Stimulated activated CD4-positive, alpha-beta T cell treated with anti-CD3 and anti-CD28 coated beads, Interleukin-1b, Interleukin-23, amount 100 ng/mL, for 1 hour (primary cell): Measurements from ENCODE around the gene AGXT.

ENCODE experiments used
- DNase-seq, 2 donors: peaks; one replicate each; pipeline ENCODE4 v3.0.0-alpha.2; 2020; ENCODE audit warnings: low read depth in 2 of 2

AGXT gene

GRCh38 chr2:240914645-240915525 is 46.3 kb downstream of the AGXT start:
- no peak for DNase-seq

GRCh38 chr2:240915526-240916341 is 47.1 kb downstream of the AGXT start:
- no peak for DNase-seq

DNA sequence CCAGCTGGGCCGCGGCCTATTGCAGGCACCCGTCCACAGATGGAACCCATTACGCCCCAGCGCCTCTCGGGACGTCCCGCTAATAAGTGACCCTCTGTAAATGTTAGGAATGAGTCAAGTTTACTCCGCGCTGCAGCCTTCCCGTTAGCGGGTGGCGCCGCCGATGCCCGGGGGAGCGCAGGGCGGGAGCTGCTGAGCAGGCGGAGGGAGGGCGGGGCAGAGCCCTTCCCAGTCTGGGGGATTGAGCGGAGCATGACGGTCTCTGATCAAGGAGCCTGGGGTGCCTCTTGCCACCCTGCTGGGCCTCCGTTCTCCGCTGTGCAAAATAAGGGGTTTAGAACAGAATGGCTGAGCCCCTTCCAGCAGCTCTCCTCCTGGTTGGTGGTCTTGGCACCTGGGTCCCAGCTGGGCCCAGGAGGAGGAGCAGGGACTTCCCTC is 48.0 kb downstream of the AGXT start:
- no peak for DNase-seq

- DNase-seq: no peak
These were observed 48.5 kb downstream of the AGXT start for GRCh38 chr2:240917009-240917683.

DNA sequence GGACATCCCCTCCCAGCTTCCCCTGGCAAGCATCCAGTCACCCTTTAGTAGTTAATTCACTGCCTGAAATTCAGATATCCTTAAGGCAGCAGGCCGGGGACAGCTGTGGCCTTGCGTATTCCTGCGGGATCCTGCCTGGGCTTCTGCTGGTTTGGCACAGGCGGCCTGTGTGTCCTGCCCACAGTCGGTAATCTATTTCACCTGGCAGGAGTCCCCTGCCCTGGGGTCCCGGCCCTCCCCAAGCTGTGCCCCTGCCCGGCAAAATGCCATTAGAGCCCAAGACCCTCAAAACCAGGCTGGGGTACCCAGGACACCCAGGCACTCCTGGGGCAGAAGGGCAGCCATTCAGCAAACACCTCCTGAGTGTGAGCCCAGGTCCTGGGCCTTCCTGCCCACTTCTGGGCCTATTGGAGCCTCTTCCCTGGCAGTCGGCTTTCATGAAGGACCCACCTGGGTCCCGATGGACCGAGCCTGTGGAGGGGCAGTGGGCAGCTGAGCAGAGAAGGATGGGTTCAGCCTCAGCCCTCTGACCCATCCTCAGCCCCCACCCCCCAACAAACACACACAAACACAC is 49.1 kb downstream of the AGXT start:
- no peak for DNase-seq

DNA sequence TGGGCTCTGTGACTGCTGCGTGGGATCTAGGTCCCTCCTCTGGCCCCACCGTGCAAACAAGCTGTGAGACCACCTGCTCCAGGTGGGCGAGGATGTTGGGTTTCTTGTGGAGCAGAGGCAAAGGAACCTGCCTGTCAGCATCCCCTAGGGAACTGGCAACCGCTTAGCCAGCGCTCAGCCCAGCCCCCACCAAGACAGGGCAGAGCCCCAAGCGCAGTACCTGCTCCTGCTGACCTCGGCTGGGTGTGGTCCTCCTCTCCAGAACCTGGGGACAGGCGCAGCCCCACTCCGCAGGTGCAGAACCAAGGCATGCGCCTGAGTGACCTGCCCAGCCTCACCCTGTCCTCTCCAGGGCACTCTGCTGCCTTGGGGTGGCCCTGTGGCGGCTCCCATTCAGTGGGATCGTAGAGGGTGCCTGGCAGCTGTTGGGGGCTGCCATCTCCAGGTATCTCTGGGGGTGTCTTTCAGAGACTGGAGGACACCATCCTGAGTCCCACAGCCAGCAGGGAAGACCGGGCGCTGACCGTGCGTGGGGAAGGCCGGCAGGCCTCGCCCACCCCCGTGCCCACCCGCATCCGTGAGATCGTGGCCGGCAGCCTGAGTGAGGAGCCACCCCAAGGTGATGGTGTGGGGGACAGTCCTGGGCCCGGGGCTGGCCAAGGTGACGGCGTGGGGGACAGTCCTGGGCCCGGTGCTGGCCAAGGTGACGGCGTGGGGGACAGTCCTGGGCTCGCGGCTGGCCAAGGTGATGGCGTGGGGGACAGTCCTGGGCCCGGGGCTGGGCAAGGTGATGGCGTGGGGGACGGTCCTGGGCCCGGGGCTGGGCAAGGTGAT is 49.9 kb downstream of the AGXT start:
- DNase-seq: no peak

DNA sequence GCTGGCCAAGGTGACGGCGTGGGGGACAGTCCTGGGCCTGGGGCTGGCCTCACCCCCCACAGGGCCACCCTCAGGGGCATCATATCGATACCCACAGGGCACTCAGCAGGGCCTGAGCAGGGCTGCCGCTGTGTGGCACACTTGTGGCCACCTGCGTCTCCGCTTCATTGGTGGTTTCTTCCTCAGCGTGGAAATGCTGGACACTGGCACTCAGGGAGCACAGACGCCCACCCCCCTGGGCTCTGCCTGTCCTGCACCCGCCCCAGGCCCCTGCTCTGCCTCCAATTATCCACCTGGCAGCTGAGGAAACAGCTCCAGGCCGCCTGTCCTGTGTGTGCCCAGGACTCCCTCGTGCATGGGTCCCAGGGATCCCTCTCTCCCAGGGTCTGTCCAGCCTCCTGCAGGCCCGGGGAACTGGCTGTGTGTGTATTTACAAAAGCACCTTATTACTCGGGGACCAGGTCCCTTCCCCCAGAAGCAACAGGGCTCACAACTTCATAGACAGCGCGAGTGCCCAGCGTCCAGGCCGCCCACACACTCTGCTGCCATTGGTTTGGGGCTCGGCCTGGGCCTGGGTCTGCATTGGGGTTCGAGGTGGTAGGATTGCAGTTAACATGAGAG is 50.6 kb downstream of the AGXT start:
- no peak for DNase-seq

DNA sequence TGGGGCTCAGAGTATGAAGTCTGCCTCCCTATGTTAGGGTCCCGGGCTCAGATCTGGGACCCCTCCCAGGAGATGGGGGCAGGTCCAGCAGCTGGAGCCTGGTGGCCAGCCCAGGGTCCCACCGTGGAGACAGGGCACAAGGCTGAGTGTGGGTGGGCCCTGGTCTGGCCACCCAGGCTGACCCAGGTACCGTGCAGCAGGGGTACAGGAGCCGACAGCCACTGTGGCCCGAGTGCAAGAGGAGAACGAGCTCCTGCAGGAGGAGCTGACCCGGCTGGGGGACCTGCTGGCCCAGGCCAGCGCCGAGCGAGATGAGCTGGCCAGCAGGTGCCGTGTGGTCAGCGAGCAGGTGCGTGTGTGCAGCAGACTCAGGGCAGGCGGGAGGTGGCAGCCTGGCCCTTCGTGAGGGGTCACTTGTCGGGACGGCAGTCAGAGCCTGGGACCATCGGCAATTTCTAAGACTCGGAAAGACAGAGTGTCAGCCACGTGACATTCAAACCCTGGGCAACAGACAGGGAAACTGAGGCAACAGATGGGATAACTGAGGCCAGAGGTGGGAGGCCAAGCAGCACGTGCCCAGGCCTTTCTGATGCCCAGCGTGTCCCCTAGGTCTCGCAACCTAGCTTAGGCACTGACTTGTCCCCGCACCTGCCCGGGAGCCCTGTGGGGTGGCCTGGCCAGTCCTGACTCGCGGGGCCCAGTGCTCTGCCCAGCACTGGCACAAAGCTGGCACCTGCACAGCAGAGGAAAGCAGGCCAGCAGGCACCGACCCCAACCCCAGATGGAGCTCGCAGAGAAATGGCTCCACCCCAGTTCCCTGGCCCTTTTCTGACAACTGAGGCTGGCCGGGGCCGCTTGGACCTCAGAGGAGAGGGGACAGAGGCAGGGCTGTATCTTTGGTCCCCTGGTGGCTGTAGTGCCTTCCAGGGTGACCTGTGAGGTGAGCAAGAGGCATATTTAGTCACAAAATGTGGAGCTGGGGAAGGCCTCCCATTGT is 51.5 kb downstream of the AGXT start:
- DNase-seq: no peak

GRCh38 chr2:240920783-240921231 is 52.2 kb downstream of the AGXT start:
- DNase-seq: no peak

- DNase-seq: no peak
These were observed 52.8 kb downstream of the AGXT start for GRCh38 chr2:240921311-240921994.

DNA sequence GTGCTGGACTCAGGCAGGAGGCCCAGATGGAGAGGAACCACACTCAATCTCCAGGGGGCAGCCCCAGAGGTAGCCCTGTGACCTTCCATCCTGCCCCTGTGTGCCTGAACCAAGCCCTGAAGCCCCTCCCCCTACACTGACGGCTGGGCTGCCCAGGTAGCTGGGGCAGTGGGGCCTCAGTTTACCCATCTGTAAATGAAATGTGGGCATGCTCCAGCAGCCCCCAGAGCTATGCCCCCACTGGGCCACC is 53.3 kb downstream of the AGXT start:
- no peak for DNase-seq

GRCh38 chr2:240922245-240922981 is 53.8 kb downstream of the AGXT start:
- no peak for DNase-seq

- DNase-seq: no peak
These were observed 54.4 kb downstream of the AGXT start for GRCh38 chr2:240922982-240923537.

DNA sequence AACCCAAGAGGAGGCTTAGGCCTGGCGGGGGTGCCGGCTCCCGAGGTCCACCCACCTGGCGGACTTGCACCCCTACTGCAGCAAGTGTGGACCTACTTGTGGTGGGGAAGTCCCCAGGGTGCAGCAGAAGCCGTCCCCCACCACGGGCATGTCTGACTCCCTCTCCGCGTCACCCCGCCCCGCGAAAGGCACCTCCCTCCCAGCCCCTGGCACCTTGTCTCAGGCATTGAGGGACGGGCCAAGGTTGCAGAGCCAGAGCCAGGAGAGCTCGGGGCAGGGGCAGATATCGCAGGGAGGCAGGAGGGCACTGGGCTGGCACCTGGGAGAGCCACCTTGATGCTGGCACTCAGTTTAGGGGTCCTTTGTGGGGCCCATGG is 56.6 kb downstream of the AGXT start:
- no peak for DNase-seq

DNA sequence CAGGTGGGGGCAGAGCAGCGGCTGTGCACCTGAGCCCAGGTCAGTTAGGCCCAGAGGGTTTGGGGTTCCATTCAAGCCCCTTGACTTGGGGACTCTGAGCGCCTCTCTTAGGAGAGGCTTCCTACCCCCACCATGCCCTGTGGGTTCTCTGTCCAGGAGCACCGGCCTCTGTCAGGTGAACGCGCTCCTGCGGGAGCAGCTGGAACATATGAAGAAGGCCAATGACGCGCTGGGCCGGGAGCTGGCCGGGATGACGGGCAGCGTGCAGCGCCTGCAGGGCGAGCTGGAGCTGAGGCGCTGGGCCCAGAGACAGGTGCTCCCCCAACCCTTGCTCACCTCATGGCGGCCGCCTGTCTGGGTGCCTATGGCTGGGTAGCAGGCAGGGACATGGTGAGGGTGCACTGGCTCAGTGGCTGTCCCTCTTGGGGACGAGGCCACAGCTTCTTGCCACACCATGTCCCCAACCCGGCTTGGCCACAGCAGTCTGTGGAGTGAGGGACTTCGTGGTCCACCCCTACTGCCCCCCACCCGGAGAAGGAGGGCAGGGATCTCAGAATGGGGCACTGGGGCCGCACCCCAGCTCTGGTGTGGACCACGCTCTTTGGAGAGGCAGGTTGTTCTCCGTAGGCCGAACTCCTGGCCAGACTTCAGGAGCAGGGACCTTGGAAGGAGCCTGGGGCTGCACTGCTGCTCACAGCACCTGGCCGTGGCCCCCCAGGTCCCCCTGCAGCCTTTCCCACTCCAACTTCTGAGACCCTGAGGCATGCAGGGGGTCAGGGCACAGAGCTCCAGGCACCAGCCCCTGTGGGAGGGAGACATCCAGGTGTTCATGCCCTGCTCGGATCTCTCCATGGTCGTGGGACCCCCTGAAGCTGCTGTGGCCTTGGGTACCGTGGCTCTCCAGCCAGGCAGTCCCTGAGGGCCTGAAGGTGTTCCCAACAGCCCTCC is 57.2 kb downstream of the AGXT start:
- no peak for DNase-seq

DNA sequence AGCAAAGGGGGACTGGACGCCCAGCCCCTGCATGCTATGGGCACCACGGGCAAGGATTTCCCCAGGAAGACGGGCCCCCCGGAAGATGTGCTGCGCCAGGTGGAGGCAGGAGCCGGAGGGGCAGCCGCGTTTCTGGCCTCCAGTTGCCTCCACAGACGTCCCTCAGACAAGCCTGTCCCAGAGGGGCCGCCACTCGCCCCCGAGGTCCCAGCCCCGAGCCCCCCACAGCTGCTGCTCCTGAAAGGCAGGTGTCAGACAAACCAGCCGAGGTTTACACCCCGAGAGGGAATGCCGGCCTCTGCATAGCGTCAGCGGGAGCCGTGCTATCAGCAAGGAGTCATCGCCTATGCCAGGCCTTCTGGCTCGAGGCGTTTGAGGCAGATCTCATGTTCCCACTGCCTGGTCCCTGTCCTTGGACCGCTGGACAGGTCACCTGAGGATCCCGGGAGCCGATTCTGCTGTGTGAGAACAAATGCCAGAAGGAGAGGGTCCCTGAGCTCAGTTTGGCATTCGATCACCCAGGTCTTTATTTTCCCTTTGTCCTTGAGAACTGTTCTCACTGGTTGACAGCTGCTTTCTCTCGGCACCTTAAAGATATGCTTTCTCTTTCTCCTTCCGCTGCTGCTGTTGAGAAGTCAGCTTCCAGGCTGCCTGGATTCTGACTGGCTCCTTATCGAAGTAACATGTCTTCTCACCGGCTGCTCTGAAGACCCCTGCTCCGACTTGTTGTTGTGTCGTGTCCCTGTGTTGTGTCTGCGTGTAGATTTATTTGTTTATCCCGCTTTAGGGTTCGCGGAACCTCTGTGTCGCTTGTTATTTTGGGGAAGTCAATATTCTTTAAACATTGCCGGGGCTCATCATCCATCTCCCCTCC is 58.1 kb downstream of the AGXT start:
- DNase-seq: no peak
